LoVo (cell line): ENCODE measurements around the gene PLCL2.
"Not testable (repeated sequence)": the region's sequence is repeated elsewhere in the genome, so short reads cannot be mapped to it uniquely, and the experiment has no call there.

Experiments used
- DNase-seq: peaks from one replicate; pipeline ENCODE4 v3.0.0-alpha.2; 2016; ENCODE audit warnings: low spot score

Gene PLCL2

GRCh38 chr3:16917256-16917935 lies 32.6 kb downstream of the PLCL2 start:
- no peak for DNase-seq

- no peak for DNase-seq
Measured at GRCh38 chr3:16917980-16918682, 33.4 kb downstream of the PLCL2 start.

- DNase-seq = no peak
Measured at GRCh38 chr3:16918683-16919025, 33.9 kb downstream of the PLCL2 start.

GRCh38 chr3:16923112-16923511 lies 38.4 kb downstream of the PLCL2 start:
- DNase-seq = no peak

DNA sequence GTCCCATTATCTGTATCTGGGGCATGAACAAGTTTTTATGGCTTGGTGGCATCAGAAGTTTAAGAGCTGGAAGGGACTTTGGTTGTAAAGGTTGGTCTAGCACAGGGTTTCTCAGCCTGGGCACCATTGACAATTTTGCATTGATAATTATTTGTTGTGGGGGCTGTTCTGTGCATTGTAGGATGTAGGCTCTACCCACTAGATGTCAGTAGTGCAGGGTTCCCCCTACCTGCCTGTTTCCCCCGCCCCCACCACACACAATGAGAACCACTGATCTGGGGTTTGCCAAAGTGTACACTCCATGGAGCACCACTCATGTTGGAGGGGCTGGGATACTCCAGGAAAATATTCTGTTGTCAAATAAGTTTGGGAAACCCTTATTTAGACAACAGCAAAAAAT lies 42.7 kb downstream of the PLCL2 start:
- no peak for DNase-seq

- DNase-seq = no peak
Measured at GRCh38 chr3:16928386-16929132, 43.8 kb downstream of the PLCL2 start.

DNA sequence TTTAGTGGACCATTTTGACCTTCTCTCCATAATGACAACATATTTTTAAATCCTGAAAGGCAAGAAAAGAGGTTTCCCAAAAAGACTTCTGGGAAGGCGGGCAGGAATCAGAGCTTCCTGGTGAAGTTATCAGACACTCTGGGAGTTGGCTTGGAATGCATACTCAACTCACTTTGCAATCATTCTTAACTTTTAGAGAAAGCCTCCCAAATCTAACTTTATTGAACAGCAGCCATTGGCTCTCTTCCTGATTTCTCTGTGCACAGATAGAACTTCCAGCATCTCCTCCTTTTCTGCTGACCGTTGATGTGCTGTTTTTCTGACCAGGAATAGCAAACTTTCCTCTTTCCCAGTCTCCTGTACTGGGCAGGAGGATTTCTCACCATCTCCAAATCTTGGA lies 44.6 kb downstream of the PLCL2 start:
- DNase-seq = no peak

DNA sequence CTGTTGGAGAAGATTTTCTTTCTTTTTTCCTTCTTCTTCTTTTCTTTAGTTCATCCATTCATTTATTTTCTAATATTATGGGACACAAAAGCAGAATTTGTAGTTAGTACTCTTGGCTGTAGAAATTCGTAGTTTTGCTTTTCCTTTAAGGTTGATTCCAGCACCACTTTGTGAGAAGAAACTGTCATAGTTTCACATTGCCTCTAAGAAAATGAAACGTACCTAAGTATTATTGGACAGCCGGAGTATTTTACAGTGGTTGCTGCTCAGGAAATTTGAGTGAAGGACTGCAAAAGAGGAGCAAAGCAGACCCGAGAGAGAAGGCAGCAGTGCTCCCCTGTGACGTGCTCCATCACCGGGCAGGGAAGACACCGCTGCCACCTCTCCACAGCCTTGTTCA lies 48.1 kb downstream of the PLCL2 start:
- DNase-seq = no peak

- no peak for DNase-seq
Measured at GRCh38 chr3:16935781-16936180, 51.0 kb downstream of the PLCL2 start.

DNA sequence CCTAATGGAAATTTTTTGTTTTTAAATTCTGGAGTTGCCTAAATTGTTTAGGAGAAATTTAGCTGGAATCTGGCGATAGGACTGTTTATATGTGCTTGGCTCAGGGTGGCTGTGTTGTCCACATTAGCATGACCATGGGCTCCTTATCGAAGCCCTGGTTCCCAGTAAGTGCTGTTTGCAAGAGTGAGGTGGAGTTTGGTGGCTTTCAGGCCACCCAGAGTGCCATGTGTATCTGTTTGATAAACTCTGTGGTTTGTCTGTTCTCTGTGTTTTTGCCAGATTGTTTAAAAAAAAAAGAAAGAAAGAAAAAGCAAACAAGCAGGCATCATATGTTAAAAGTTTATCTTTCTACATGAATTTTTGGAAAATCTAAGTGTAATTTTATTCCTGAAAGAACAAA lies 51.5 kb downstream of the PLCL2 start:
- no peak for DNase-seq

DNA sequence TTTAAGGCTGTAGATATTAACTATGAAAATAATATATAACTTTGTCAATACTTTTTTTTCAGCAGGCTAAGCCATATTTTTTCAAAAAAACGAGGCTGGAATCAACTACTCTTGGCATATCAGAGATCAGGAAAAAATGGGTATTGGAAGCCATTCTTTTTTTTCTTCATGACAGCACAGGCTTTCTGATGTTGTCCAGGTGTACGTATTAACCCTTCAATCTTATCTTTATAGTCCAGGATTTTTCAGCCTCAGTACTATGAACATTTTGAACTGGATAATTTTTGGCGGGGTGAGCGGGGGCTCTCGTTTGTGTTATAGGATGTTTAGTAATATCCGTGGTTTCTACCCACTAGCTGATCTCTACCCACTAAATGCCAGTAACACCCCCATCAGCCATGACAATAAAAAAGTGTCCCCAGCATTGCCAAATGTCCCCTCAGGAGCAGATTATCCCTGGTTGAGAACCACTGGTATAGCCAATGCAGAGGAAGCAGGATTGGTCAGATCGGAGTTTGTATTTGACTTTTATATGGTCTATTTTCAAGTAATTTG lies 52.0 kb downstream of the PLCL2 start:
- DNase-seq = no peak

- no peak for DNase-seq
Measured at GRCh38 chr3:16937326-16937845, 52.6 kb downstream of the PLCL2 start.

DNA sequence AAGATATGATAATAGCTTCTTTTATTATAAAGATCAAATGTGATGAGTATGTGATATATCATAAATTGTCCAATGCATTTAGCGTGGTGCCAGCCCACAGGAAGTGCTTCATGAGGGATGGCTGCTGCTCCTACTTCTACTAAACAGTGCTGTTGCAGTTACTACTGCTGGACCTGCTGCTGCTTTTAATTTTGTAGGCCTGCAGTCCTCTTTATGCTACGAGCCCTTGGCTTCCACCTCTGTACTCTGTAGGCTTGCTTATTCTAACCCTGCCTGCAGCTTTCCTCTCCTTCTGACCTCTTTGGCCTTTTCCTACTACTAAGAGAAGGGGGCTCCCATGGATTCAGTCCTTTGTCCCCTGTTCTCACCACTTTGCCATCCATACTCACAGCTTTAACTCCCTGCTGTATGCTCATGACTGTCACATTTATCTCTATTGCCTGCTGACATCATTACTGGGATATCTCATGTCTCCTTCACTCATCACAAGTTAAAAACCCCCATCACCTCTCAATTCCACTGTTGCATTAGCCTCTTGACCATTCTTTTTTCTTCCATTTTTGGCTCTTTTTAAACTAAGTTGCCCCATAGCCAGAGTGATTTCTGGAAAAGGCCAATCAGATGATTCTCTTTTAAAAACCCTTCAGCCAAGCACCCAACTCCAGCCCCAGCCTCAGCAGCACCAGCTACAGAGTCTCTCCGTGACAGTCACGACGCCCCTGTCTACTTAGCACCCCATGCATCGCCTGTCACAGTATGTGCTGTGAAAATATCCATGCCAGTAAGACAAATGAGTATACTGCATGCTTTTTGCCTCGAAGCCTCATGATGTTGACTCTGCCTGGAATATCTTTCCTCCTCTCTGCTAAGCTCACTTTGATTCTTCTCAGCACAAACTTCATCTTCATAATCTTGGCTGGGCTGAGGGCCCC lies 56.3 kb downstream of the PLCL2 start:
- no peak for DNase-seq

DNA sequence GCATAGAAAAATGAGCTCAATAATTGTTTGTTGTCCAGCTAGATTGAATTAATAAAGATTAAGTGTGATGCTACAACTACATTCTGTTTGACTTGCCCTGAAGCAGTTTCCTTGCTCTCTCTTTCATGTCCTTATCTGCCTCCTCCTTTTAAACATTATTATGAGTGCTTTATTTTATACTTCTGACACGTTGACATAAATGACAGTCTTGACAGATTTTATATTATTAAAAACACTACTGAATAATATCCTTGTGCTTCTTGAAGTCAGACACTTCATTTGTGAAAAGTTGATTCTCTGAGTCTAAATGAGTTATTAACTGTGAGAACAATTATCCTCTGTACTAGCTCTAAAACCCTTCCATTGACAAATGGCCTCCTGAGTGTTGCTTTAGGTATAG lies 58.2 kb downstream of the PLCL2 start:
- no peak for DNase-seq

DNA sequence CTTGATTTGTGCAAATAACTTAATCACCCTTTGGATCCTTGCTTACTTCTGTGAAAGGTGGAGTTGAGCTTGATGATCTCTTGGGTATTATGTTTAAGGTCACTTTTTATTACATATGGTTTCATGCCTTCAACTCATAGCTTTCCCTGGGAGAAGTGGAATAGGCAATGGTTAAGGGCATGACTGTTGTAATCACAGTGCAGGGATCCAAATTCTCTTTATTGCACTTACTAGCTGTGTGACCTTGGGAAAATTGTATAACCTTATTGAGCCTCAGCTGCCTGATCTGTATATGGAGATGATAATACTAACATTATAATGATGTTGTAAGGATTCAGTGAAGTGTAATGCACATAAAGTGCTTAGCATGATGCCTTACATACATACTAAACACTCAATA lies 59.1 kb downstream of the PLCL2 start:
- no peak for DNase-seq

DNA sequence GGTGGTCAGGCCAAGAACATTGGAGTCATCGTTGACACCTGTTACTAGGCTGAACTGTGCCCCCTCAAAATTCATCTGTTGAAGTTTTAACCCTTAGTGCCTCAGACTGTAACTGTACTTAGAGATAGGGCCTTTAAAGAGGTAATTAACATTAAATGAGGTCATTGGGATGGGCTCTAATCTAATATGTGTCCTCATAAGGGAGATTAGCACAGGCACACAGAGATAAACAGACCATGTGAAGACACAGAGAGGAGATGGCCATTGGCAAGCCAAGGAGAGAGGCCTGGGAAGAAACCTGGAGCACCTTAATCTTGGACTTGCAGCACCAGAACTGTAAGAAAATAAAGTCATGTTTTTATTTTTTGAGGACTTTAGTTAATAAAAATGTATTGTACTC lies 59.6 kb downstream of the PLCL2 start:
- DNase-seq = no peak

- no peak for DNase-seq
Measured at GRCh38 chr3:16945330-16945729, 60.6 kb downstream of the PLCL2 start.

DNA sequence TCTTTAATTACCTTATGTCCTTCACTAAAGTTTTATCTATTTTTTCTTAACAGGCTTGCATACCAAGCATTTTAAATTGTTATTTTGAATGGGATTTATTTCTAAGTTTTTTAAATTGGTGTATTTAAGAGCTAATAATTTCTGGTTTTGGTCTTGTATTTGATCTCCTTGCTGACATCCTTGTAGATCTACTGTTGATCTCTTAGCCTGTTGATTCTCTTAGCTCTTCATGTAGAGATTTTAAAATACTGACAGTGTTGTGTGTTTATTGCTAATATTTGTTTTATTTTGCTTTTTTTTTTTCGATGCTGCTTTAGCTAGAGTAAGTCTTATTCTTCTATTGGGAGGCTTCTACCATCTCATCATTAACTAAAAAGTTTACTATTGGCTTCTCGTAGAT lies 65.5 kb downstream of the PLCL2 start:
- no peak for DNase-seq

GRCh38 chr3:16950845-16951244 lies 66.1 kb downstream of the PLCL2 start:
- DNase-seq = no peak

- DNase-seq = not testable (repeated sequence)
Measured at GRCh38 chr3:16957852-16958251, 73.1 kb downstream of the PLCL2 start.

DNA sequence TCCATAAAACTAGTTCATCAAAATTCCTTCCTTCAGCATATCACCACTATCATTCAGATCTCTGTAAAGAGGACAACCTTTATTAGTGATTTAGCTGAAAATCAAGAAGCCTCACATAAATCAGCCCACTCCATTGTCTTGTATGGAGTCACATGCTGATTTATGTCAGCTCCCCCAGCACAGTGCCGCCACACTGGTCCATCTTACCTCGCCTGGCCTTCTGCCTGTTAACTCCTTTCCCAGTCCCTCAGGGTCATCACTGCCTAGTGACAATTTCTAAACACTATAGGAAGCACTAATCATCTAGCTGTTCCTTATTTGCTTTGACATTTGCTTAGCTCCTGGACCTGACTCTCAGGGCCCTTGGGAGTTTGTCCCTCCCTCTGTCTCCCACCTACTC lies 75.4 kb downstream of the PLCL2 start:
- no peak for DNase-seq
